NCI-H510A (cell line): ENCODE data around the gene HBM.
"Not testable (repeated sequence)": the region's sequence is repeated elsewhere in the genome, so short reads cannot be mapped to it uniquely, and the experiment has no call there.

Experiments used
- DNase-seq: peaks from one replicate; lab custom pipeline; 2025; lab: John Stamatoyannopoulos, UW

The HBM gene

GRCh38 chr16:169014-169413, 3.2 kb downstream of the HBM start:
- no peak for DNase-seq

GRCh38 chr16:170088-170507, 4.3 kb downstream of the HBM start:
- DNase-seq = not testable (repeated sequence)

DNA sequence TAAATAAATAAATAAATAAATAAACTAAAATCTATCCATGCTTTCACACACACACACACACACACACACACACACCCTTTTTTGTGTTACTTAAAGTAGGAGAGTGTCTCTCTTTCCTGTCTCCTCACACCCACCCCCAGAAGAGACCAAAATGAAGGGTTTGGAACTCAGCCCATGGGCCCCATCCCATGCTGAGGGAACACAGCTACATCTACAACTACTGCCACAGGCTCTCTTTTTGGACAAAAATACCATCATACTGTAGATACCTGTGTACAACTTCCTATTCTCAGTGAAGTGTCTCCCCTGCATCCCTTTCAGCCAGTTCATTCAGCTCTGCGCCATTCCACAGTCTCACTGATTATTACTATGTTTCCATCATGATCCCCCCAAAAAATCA, 5.0 kb downstream of the HBM start:
- no peak for DNase-seq

- DNase-seq = not testable (repeated sequence)
These were observed 6.7 kb downstream of the HBM start, which contains the start of gene HBA2 for GRCh38 chr16:172374-172941. Gene HBA2 (plus strand): TSS chr16:172876. CDS start chr16:172913, 37 bp downstream.

- DNase-seq = not testable (repeated sequence)
These were observed 7.6 kb downstream of the HBM start for GRCh38 chr16:173211-173854.

- DNase-seq = not testable (repeated sequence)
These were observed 8.4 kb downstream of the HBM start for GRCh38 chr16:173928-174769.

DNA sequence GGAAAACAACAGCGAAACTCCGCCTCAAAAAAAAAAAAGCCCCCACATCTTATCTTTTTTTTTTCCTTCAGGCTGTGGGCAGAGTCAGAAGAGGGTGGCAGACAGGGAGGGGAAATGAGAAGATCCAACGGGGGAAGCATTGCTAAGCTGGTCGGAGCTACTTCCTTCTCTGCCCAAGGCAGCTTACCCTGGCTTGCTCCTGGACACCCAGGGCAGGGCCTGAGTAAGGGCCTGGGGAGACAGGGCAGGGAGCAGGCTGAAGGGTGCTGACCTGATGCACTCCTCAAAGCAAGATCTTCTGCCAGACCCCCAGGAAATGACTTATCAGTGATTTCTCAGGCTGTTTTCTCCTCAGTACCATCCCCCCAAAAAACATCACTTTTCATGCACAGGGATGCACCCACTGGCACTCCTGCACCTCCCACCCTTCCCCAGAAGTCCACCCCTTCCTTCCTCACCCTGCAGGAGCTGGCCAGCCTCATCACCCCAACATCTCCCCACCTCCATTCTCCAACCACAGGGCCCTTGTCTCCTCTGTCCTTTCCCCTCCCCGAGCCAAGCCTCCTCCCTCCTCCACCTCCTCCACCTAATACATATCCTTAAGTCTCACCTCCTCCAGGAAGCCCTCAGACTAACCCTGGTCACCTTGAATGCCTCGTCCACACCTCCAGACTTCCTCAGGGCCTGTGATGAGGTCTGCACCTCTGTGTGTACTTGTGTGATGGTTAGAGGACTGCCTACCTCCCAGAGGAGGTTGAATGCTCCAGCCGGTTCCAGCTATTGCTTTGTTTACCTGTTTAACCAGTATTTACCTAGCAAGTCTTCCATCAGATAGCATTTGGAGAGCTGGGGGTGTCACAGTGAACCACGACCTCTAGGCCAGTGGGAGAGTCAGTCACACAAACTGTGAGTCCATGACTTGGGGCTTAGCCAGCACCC, 9.5 kb downstream of the HBM start:
- no peak for DNase-seq

- DNase-seq = not testable (repeated sequence)
These were observed 10.2 kb downstream of the HBM start for GRCh38 chr16:176006-176405.

DNA sequence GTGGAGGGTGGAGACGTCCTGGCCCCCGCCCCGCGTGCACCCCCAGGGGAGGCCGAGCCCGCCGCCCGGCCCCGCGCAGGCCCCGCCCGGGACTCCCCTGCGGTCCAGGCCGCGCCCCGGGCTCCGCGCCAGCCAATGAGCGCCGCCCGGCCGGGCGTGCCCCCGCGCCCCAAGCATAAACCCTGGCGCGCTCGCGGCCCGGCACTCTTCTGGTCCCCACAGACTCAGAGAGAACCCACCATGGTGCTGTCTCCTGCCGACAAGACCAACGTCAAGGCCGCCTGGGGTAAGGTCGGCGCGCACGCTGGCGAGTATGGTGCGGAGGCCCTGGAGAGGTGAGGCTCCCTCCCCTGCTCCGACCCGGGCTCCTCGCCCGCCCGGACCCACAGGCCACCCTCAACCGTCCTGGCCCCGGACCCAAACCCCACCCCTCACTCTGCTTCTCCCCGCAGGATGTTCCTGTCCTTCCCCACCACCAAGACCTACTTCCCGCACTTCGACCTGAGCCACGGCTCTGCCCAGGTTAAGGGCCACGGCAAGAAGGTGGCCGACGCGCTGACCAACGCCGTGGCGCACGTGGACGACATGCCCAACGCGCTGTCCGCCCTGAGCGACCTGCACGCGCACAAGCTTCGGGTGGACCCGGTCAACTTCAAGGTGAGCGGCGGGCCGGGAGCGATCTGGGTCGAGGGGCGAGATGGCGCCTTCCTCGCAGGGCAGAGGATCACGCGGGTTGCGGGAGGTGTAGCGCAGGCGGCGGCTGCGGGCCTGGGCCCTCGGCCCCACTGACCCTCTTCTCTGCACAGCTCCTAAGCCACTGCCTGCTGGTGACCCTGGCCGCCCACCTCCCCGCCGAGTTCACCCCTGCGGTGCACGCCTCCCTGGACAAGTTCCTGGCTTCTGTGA, 11.0 kb downstream of the HBM start, which contains the start of gene HBA1:
Gene HBA1, plus strand, starts transcription at position 204 of the 906 bp plus-strand sequence. Its CDS starts 37 bp downstream, at position 241.
- DNase-seq = not testable (repeated sequence)

DNA sequence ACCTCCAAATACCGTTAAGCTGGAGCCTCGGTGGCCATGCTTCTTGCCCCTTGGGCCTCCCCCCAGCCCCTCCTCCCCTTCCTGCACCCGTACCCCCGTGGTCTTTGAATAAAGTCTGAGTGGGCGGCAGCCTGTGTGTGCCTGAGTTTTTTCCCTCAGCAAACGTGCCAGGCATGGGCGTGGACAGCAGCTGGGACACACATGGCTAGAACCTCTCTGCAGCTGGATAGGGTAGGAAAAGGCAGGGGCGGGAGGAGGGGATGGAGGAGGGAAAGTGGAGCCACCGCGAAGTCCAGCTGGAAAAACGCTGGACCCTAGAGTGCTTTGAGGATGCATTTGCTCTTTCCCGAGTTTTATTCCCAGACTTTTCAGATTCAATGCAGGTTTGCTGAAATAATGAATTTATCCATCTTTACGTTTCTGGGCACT, 11.6 kb downstream of the HBM start:
- DNase-seq = no peak

DNA sequence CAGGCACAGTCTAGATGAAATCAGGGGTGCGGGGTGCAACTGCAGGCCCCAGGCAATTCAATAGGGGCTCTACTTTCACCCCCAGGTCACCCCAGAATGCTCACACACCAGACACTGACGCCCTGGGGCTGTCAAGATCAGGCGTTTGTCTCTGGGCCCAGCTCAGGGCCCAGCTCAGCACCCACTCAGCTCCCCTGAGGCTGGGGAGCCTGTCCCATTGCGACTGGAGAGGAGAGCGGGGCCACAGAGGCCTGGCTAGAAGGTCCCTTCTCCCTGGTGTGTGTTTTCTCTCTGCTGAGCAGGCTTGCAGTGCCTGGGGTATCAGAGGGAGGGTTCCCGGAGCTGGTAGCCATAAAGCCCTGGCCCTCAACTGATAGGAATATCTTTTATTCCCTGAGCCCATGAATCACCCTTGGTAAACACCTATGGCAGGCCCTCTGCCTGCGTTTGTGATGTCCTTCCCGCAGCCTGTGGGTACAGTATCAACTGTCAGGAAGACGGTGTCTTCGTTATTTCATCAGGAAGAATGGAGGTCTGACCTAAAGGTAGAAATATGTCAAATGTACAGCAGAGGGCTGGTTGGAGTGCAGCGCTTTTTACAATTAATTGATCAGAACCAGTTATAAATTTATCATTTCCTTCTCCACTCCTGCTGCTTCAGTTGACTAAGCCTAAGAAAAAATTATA, 12.3 kb downstream of the HBM start:
- DNase-seq = no peak

GRCh38 chr16:178668-179015, 12.9 kb downstream of the HBM start:
- DNase-seq = no peak

DNA sequence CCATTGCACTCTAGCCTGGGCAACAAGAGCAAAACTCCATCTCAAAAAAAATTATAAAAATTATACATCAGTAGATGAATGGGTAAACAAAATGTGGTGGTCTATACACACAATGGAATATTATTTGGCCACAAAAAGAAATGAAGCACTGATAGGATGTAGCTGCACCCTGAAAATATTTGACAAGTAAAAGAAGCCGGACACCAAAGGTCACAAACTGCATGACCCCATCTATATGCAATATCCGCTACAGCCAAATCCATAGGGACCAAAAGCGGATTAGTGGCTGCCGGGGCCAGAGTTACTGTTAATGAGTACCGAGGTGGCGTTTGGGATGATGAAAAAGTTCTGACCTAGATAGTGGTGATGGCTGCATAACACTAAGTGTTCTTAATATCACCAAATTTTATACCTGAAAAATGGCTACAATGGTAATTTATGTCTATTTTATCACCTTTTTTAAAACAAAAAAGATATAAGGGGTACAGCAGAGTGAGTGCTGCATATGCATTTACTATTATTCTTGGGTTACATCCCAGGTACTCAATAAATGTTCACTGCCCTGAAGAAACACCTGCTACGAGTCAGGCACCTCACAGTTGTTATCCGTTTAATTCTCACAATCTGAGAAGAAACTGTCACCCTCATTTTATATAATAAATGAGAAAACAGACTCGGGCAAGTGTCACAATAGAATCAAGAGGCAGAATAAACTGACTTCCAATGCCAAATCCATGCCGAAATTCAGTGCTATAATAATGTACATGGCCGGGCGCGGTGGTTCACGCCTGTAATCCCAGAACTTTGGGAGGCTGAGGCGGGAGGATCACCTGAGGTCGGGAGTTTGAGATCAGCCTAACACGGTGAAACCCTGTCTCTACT, 13.7 kb downstream of the HBM start:
- no peak for DNase-seq

DNA sequence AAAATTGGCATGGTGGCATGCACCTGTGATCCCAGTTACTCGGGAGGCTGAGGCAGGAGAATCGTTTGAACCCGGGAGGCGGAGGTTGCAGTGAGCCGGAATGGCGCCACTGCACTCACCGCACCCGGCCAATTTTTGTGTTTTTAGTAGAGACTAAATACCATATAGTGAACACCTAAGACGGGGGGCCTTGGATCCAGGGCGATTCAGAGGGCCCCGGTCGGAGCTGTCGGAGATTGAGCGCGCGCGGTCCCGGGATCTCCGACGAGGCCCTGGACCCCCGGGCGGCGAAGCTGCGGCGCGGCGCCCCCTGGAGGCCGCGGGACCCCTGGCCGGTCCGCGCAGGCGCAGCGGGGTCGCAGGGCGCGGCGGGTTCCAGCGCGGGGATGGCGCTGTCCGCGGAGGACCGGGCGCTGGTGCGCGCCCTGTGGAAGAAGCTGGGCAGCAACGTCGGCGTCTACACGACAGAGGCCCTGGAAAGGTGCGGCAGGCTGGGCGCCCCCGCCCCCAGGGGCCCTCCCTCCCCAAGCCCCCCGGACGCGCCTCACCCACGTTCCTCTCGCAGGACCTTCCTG, 14.4 kb downstream of the HBM start, which contains the start of gene HBQ1:
Gene HBQ1, plus strand, starts transcription at position 359 of the 575 bp plus-strand sequence. Its CDS starts 28 bp downstream, at position 387.
- DNase-seq = no peak

DNA sequence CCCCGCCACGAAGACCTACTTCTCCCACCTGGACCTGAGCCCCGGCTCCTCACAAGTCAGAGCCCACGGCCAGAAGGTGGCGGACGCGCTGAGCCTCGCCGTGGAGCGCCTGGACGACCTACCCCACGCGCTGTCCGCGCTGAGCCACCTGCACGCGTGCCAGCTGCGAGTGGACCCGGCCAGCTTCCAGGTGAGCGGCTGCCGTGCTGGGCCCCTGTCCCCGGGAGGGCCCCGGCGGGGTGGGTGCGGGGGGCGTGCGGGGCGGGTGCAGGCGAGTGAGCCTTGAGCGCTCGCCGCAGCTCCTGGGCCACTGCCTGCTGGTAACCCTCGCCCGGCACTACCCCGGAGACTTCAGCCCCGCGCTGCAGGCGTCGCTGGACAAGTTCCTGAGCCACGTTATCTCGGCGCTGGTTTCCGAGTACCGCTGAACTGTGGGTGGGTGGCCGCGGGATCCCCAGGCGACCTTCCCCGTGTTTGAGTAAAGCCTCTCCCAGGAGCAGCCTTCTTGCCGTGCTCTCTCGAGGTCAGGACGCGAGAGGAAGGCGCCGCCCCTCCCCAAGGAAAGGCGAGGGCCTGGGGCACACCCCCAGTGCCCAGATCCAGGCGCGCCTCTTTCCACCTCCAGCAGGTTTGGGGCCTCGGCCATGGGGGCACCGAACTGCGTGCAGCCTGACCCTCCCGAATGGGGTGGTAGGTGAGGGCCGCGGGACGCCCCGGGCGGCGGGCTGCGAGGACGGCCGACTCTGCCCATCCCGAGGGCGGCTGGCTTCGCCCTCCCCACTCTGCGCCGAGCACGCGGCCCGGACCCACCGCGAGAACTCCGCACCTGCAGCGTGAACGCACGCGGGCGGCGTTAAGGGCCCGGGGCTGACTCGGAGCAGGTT, 15.1 kb downstream of the HBM start:
- no peak for DNase-seq

GRCh38 chr16:181565-182021, 15.8 kb downstream of the HBM start:
- no peak for DNase-seq

DNA sequence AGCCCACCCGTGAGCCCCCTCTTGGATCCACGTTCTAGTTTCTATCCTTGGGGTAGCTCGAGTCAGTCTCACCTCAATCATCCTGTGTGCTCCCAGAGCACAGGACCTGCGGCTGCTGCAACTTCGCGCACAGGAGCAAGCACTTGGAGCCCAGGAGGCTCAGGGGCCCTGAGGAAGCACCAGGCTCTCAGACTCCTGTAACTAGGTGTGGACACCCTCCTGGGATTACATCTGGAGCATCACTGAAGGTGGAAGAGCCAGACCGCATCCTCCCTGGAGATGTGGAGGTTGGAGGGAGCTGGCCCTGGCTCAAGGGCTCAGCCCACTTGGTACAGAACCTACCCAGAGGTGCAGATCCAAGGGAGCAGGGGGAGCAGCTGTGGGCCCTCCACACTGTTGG, 17.2 kb downstream of the HBM start:
- DNase-seq = no peak
